Activated T-helper 1 cell treated with anti-CD3 and anti-CD28 coated beads, Interleukin-2, amount 50 U/mL, for 16 hours (primary cell): Measurements from ENCODE around the gene NELL1.

Experiments
- DNase-seq, 2 donors: peaks; one replicate each; pipeline ENCODE4 v3.0.0-alpha.2; 2020; ENCODE audit warnings: low read depth in 1 of 2, low spot score in 1 of 2

NELL1 gene

DNA sequence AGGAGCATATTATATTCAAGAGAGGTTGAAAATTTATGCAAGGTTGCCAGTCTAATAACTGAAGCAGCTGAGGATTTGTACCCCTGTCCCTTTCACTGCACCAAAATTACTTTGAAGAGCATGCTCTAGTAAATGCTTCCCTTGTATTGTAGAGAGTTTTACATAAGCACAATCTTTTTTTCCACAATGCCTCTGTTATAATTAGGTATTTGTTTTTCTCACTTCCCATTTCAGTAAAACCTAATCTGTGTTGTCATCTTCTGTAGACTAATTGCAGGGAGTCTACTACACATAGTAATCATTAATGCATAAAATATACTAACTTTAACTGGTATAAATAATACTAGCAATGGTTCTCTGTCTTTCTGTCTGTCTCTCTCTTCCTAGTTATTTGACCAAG lies 805.1 kb downstream of the NELL1 start:
- no peak for DNase-seq

DNA sequence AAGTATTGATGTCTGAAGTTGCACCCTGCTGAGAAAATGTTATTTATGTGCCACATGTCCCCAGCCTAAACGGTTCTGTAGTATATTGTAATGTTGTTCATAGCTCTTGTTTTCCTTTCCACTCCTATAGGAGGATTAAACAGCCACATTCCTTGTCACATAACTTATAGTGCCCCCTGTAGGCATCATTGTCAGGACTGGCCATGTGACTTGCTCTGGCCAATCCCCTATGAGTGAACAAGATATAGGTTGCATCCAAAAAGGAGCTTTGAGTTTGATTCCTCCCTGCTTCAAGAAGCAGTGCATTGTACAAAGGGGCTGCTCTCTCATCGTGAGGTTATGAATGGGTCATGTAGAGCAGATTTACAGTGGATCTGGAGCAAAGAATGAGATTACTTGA lies 805.9 kb downstream of the NELL1 start:
- DNase-seq: no peak

DNA sequence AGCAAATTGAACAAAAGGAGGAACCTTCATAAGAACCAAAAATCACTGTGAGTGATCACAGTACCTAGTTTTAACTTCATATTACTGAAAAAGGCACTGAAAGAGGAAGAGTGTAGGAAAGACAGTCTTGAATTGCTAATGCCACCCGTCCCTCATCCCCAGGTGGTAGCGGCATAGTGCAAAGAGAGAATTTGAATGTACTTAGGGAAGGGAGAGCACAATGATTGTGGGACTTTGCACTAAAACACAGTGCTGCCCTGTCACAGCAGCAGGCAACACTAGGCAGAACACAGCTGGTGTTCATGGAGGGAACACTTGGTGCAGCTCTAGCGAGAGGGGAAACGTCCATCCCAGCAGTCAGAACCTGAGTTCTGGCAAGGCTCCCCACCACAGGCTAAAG lies 807.2 kb downstream of the NELL1 start:
- DNase-seq: no peak

DNA sequence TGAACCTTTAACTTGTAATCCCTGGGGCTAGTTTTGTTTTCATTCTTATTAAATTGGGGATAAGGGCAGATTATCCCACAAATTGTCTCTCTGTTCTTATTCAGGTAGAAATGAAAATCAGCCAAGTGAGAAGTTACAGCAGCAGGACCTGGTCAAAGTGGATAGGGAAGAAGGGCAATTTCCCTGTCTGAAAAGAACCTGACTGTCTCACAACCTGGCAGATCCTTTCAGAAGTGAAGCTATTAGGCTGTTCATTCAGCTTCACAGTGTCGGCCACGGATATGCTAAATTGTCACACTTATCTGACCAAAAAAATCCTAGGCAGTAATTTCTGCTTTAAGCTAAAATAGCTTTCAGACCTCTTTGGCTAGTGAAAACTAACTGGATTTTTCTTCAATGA lies 810.9 kb downstream of the NELL1 start:
- no peak for DNase-seq

DNA sequence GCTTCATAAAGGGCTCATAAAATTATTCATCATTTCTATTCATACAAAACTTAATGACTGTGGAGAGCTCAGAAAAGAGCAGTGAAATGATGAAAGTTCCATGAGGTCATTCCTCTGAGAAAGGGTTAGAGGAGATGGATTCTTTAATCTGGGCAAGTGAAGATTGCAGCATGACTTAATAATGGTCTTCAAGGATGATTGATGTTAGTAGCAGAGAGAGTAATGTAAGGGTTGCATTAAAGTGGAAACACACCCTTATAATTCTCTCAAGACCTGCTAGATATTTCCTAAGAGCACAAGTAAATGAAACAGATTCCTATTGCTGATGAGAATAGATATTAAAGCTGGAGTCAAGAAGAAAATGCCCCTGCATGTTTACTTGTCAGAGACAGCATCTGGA lies 811.9 kb downstream of the NELL1 start:
- DNase-seq: no peak

DNA sequence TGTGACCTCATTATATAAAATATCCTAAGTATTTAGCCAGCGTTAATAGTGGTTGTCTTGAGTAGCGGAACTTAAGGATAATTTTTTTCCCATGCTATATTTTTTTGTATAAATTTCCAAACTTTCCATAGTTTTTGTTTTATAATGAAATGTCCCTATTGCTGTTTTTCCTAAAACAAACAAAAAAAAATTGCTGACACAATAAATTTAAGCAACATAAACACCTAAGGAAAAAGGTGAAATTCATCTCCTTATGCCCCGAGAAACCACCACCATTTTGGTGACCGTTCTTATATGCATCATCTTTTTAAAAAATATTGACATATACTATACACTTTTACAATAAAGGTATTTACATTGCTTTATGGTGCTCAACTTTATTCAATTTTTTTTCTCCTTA lies 814.7 kb downstream of the NELL1 start:
- no peak for DNase-seq

DNA sequence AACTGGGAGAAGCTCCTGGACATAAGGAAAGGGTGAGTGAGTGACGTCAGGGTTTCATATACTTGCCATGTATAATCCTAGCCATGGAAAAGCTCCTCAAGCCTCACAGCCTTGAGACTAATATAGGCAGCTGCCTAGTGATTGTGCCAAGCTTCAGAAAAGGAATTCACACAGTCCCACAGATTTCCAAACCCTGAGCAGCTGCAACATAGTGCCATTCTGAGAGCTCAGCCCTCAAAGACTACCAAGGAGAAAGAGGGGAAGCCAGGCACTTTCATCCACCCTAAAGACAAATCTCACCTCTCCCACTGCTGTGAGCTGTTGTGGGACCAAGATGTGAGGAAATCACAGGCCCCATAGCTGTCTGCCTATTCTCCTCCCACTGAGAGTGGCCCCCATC lies 815.6 kb downstream of the NELL1 start:
- DNase-seq: no peak

DNA sequence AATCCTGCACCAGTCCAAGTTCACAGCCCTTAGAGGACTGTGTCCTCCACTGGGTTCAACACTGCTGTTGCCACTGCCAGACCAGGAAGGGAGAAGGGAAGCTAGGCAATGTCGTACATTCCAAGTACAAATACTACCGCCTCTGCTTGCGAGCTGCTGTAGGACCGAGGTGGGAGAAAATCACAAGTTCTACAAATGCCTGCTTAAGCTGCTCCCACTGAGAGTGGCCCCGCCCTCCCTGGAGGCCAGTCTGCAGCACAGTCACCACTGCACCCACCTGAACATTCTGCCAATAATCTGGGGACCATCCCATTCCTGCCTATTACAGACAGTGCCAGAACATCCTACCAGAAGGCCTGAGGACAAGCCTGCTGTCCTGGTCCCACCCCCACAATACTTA lies 816.0 kb downstream of the NELL1 start:
- no peak for DNase-seq

DNA sequence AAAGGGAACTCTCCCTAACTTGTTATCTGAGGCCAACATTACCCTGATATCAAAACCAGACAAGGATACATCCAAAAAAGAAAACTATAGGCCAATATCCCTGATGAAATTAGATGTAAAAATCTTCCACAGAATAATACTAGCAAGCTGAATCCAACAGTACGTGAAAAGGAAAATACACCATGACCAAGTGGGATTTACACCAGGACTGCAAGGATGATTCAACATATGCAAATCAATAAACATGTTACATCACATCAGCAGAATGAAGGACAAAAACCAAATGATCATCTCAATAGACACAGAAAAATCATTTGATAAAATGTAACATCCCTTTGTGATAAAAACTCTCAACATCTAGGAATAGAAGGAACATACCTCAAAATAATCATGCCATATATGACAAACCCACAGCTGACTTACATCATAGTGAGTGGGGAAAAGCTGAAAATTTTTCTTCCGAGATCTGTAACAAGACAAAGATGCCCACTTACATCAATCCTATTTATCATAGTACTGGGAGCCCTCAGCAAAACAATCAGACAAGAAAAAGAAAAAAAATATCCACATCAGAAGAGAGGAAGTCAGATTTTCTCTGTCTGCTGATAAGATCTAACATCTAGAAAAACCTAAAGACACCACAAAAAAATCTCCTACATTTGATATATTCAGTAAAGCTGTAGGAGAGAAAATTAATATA lies 820.2 kb downstream of the NELL1 start:
- no peak for DNase-seq

DNA sequence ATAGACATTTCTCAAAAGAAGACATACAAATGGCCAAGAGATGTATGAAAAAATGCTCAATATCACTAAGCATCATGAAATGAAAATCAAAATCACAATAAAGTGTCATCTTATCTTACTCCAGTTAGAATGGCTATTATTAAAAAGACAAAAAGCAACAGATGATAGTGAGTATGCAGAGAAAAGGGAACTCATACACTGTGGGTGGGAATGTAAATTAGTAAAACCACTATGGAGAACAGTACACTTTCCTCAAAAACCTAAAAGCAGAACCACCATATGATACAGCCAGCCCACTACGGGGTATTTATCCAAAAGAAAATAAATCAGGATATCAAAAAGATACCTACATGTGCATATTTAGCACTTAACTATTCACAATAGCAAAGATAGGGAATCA lies 823.5 kb downstream of the NELL1 start:
- no peak for DNase-seq

DNA sequence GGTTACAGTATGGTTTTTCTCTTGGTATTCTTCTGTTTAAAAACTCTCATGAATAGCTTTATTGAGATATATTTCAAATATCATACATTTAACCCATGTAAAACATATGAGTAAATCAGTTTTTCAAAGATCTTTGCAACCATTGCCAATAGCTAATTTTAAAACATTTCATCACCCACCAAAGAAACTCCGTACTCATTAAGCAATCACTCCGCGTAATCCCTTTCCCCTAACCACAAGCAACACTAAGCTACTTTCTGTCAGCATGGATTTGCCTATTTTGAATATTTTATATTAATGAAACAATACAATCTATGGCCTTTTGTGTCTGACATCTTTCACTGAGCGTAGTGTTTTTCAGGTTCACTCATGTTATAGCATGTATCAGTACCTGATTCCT lies 825.6 kb downstream of the NELL1 start:
- DNase-seq: no peak

DNA sequence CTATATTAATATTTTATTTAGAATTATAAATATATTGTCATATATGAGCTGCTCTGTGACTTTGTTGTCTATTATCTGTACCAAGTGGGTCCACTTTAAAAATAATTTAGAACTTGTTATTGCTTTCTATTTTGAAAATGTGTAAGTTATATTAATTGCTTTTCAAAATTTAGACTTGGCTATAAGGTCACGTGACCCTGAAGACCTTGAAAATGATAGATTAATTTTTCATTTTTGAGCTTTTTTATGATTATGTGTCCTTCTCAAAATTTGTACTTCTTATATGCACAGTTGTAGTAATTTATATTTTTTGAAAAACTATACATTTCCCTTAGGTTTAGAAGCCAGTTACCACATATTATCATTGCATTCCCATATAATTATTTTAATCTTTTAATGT lies 826.5 kb downstream of the NELL1 start:
- DNase-seq: no peak

DNA sequence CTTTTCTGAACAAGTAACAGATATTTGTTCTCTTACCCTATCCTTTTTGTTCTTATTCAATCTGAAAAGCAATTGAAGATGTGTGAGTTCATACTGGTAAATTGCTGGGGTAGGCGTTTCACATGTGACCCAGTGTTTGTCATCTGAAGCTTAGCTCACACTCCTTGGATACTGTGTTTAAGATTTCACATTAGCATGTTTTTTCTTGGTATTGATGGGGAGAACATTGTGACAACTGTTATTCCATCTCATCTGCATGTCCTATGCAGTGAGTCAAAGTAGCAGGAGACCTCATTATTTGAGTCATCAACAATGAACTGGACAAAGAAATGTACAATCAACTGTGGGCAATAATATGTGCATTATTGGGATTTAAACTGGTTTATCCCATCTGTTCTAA lies 831.9 kb downstream of the NELL1 start:
- no peak for DNase-seq

DNA sequence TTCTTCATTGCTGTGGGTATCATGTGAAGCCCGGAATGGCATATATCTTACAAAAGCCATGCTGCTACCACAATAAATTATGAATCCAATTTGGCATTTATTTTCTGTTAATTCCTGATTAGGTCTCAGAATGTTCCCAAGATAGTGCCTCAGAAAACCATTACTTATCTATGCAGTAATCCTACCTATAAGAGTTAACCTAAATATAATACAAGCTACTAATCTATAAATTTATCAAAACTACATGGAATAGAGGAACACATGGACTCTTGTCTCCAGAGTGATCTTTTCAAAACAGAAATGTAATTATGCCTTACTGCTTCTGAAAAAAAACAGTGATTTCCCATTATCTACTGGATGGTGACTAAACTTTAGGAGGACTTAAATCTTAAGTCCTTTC lies 835.7 kb downstream of the NELL1 start:
- no peak for DNase-seq

DNA sequence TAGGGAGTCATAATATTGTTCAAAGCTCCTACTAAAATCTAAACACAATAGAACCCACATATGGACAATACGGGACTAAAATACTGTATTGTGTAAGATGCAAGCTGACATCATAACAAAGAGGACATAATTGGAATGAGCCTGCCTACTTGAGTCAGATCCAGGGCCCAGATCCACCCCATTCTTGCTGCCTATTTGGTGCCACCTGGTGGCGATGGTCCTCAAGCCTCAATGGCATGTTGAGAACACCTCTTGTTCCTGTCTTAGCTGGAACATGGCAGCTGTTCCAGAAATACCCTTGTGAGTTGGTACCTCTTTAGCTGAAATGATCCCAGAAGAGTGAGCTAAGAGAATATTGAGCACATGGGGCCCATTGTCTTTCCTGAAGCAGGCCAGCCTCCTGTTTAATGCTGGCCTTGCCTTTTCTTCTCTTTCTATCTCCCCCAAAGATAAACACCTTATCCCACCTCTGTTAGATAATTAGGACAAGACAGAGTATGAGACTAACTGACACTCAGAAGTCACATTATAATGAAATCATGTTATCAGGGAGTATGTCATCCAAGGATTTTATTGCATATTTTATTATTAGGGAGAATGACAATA lies 842.6 kb downstream of the NELL1 start:
- no peak for DNase-seq

DNA sequence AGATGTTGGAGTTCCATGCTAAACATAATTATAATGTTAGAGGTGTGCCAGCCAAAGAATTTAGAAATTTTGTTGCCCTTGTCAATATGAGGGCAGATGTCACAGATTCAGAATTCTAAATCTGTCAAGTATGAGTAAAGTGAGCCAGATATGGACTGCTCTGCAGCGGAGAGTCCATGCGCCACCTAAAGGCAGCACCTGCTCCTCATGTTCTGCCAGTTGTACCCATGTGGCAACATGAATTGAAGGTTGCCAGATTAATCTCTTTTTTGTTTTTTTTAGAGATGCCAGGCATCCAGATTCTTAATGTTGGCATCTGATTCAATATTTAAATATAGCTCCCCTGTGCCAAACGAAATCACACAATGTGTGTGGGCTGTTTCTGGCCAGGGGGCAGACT lies 844.9 kb downstream of the NELL1 start:
- no peak for DNase-seq

DNA sequence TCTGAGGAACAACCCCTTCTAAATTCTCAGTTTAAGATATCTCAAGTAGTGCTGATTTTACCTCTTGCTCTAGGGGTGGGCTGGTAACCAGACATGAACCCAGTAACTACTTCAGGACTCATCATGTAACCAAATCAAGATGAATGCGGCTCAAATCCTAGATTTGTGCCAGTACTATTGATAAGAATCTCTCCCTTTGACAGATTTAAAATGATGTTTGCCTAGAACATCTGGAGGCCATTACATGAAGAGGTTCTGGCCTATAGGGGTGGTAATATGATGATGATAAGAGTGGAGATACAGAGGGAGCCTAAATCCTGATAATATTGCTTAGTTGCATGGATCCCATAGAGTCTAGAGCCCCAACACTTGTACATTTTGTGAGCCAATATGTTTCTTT lies 850.9 kb downstream of the NELL1 start:
- DNase-seq: no peak

DNA sequence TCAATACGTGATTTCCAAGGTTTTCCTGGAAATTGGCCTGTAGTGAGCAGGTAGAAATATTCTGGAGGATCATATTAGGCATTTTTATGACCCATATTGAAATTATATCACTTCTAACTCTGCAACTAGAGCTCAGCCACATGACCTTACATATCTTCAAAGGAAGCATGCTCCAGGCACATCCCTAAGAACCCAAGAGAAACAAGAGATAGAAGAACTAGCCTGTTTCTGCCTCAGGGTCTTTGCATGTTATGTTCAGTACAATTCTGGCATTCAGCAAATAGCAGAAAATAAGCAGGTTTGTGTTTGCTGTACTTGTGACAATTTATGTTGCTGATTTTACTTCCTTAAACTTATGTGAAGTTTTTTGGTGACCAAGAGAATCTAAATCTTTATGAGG lies 859.8 kb downstream of the NELL1 start:
- no peak for DNase-seq

DNA sequence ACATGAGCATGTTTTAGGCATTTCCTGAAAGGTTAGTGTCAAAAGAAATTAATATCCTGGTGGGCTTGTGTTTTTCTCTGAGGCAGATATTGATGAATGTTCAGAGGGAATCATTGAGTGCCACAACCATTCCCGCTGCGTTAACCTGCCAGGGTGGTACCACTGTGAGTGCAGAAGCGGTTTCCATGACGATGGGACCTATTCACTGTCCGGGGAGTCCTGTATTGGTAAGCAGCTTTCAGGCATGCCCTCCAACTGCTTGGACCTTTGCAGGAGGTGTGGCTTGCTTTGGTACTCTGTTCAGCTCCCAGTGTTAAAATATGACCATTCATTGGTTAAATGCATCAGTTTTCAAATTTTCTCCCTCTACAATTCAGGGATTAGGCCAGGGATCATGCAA lies 864.9 kb downstream of the NELL1 start:
- no peak for DNase-seq

DNA sequence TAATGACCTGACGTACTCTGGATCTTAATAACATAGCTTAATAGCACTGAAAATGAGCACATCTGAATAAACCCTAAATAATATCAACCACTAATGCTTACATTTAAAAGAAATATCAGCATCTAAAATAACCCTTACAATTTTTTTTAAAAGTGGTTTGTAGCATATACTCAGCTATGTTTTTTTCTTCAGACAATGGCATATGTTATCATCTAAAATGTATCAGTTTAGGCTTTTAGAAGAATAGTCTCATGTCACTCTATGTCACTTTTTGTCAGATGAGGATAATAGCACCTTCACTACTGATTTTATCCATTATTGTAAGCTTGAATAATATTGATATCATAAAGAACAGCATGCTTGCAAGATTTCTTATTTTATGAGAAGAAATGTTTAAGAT lies 868.6 kb downstream of the NELL1 start:
- no peak for DNase-seq

DNA sequence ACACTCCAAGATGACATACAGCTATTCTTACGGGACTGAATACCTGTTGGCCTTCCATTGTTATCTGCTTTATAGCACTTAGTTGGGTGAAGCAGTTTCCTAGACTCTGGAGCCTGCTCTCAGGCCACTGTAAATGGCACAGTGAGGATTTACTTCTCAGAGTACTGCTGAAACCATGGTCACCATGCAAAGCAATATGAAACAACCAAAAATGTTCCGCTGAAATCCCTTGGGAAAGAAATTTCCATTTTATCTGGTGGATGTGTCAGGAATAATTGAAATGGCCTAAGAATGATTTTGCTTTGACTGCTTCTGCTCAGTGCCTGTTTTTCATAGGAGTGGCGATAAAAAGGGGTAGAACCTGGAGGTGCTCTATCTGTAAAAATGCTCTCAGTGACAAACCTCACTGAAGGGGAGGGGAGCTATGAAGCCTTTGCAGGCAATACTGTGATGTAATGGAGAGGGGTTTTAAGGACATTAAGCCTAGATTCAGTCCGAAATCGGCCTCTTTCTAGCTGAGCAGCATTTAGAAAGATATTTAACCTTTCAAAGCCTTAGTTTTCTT lies 871.9 kb downstream of the NELL1 start:
- DNase-seq: no peak

DNA sequence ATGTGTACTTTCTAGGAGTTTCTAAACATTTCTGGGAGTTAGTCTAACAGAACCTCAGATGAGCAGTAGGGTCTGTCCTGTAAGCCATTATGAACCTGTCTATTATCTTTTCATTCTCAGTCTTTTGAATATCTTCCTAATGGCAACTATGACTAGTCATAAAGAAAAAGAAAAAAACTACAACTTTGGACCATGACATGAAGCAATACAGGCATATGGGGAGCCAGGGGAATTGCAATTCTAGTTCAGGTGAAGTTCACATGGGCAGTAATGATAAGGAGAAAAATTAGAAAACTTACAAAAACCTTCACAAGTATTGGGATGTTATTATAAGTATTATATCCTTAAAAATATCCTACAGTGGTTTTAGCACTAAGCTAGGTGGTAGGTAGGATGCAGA lies 874.5 kb downstream of the NELL1 start:
- no peak for DNase-seq

DNA sequence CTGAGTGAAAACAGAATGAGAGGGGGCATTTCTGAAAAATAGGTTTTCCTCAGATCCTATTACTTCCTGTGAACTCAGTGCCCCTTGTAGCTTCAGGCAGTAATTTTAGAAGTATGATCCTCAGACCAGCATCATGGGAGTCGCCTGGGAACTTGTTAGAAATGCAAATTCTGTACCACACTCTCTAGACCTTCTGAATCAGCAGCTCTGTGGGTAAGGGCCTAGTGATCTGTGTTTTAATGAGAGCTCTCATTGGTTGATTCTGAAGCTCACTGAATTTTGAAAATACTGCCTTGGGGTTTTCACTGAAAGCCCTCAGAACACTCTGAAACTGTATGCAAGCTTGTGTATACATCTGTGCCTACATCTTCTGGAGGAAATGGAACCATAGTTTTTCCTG lies 876.3 kb downstream of the NELL1 start:
- DNase-seq: no peak
